Measurements from ENCODE around the gene CHPF.
A peak's percentile ranks its signal among the peaks of the same experiment; 100 is the strongest.

Gene CHPF

DNA sequence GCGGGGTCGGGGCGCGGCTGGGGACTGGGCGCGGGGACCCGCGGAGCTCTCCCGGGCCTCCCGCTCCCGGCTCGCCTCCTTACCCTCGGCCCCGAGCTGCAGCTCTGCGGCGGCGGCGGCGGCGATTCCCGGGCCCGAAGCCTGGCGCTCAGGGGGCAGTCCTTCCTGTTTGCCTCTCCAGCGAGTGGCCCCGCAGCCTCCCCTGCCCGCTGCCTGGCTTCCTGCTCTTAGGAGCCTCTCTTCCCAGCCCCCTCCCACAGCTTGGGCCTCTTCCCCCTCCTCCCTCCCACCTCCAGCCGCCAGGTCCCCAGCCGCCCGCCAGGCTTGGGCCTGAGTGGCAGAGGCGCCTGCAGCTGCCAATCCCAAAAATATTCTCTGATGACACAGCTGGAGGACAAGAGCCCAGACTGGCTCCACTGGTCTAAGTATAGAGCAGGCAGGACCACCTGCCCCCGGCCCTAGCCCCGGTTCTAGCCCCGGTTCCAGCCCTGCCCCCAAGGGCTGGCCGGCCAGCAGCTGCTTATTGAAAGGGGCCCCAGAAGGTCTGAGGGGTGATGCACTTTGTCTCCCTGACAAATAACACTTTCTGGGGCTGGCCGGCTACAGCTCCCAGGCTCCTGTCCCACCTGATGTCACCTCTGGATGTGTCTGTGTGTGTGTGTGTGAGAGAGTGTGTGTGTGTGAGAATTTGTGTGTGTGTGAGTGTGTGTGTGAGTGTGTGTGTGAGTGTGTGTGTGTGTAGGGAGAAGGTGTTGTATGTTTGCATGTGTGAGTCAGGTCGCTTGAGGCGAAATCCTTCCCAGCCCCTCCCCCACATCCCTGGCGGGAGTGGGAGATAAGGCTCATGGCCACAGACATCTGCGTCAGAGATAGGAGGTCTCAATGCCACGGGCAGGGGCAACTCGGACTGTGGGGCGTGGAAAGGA lies 28.0 kb upstream of the CHPF start, which contains the start of gene OBSL1:
OBSL1 (minus strand) TSS at position 229 of the 926 bp plus-strand sequence. CDS start 307 bp downstream, outside the sequence.
- peak within 1 kb of the TSS; percentile 58 to 70 for H3K4me3 ChIP-seq (replicated peaks in 1 of 2; ENCODE audit: low read depth in 2 of 2, low read length in 2 of 2)
- TF ChIP-seq, protein P1, sequence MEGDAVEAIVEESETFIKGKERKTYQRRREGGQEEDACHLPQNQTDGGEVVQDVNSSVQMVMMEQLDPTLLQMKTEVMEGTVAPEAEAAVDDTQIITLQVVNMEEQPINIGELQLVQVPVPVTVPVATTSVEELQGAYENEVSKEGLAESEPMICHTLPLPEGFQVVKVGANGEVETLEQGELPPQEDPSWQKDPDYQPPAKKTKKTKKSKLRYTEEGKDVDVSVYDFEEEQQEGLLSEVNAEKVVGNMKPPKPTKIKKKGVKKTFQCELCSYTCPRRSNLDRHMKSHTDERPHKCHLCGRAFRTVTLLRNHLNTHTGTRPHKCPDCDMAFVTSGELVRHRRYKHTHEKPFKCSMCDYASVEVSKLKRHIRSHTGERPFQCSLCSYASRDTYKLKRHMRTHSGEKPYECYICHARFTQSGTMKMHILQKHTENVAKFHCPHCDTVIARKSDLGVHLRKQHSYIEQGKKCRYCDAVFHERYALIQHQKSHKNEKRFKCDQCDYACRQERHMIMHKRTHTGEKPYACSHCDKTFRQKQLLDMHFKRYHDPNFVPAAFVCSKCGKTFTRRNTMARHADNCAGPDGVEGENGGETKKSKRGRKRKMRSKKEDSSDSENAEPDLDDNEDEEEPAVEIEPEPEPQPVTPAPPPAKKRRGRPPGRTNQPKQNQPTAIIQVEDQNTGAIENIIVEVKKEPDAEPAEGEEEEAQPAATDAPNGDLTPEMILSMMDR (IDR thresholded peaks at IDR 0.05; ENCODE audit: low read depth, low read length): no peak
- DNase-seq (ENCODE audit: low read depth in 2 of 2): peak; percentile 58 to 91

DNA sequence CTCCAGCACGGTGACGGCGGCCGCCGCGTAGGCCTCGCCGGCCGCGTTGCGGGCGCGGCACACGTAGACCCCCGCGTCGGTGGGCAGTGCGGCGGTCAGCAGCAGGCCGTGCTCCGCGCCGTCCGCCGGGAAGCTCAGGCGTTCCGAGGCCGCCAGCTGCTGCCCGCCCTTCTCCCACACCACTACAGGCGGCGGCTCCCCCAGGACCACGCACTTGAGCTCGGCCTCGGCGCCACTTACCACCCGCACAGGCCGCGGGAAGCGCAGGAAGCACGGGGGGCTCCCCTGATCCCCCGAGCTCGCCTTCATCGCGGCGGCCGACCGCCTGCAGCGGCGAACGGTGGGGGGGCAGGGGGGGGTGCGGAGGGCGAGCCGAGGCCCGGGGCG lies 27.3 kb upstream of the CHPF start:
- DNase-seq (ENCODE audit: low read depth in 2 of 2): peak; percentile 31 to 40
- TF ChIP-seq, protein P1 (IDR thresholded peaks at IDR 0.05; ENCODE audit: low read depth, low read length): no peak
- H3K4me3 ChIP-seq (replicated peaks in 1 of 2; ENCODE audit: low read depth in 2 of 2, low read length in 2 of 2): peak overlapping the region; percentile 58 to 70

DNA sequence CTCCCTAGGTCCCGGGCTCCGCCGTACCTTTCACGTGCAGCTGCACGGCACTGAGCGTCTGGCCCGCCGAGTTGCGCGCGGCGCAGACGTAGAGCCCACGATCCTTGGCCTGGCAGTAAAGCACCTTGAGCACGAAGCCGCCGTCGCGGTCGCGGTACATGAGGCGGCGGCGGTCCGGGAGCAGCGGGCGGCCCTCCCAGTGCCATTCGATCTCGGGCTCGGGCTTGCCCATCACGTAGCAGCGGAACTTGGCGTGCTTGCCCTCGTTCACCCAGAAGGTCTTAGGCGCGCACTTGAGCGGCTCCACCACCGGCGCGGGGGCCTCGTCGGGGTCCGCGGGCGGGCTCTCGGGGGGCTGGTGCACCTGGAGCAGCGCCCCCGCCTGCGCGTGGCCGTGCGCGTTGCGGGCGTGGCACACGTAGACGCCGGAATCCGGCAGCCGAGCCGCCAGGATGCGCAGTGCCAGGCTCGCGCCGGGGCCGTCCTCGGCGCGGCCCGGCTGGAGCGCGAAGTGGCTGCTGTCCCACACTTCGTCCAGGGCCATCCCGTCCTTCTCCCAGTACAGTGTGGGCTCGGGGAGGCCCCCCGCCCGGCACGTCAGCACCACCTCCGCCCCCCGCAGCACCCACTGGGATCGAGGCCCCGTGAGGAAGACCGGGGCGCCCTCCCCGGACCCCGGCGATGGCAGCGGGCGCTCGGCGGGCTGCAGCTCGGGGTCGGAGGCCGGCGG lies 26.8 kb upstream of the CHPF start:
- H3K4me3 ChIP-seq (replicated peaks in 1 of 2; ENCODE audit: low read depth in 2 of 2, low read length in 2 of 2): peak overlapping the region; percentile 49 to 70
- peak; percentile 35 to 40 for DNase-seq (ENCODE audit: low read depth in 2 of 2)
- TF ChIP-seq, protein P1 (IDR thresholded peaks at IDR 0.05; ENCODE audit: low read depth, low read length): no peak

GRCh38 chr2:219569635-219570034 lies 26.0 kb upstream of the CHPF start:
- DNase-seq (ENCODE audit: low read depth in 2 of 2): no peak

GRCh38 chr2:219569041-219569440 lies 25.4 kb upstream of the CHPF start:
- no peak for DNase-seq (ENCODE audit: low read depth in 2 of 2)
- TF ChIP-seq, protein P1 (IDR thresholded peaks at IDR 0.05; ENCODE audit: low read depth, low read length): no peak
- no peak overlapping the region for H3K4me3 ChIP-seq (replicated peaks in 1 of 2; ENCODE audit: low read depth in 2 of 2, low read length in 2 of 2)

More at GRCh38 chr2:219569635-219570034, 26.0 kb upstream of the CHPF start:
- peak overlapping the region in 1 of 2 donors; percentile 49 for H3K4me3 ChIP-seq (replicated peaks in 1 of 2; ENCODE audit: low read depth in 2 of 2, low read length in 2 of 2)
- TF ChIP-seq, protein P1 (IDR thresholded peaks at IDR 0.05; ENCODE audit: low read depth, low read length): no peak

DNA sequence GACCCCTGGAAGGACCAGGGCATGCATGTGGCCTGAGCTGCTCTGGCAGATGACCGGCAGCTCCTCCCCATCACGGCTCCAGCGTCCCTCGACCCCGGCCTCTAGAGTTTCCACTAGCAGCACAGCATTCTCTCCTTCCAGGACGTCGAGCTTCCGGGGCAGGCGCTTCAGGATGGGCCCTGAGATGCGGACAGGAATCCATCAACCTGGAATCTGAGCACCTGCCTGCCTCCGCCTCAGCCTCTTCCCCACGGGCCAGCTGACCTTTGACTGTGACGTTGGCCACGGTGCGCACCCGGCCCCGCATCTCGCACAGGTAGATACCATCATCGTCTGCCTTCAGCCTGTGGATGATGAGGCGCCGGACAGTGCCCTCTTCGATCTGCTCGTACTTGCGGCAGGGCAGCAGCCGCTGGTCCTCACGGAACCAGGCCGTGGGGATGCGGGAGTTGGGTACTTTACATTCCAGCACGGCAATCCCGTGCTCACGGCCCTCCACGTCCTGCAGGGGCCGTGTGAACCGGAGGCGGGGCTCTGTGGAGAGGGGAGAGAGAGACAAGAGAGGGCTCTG lies 24.3 kb upstream of the CHPF start:
- no peak for DNase-seq (ENCODE audit: low read depth in 2 of 2)
- TF ChIP-seq, protein P1 (IDR thresholded peaks at IDR 0.05; ENCODE audit: low read depth, low read length): no peak
- H3K4me3 ChIP-seq (replicated peaks in 1 of 2; ENCODE audit: low read depth in 2 of 2, low read length in 2 of 2): no peak overlapping the region
